GM12801 (cell line): ENCODE measurements around the gene MAP2K5.

Source experiments
- TF ChIP-seq, protein P1 (sequence below): IDR thresholded peaks from one replicate; pipeline ENCODE4 v1.5.1; 2011; ENCODE audit warnings: control low read depth; ENCODE audit not compliant: insufficient read length; ENCODE audit errors: extremely low read depth

Gene MAP2K5

GRCh38 chr15:67813104-67813634 lies 270.7 kb downstream of the MAP2K5 start:
- TF ChIP-seq, protein P1, sequence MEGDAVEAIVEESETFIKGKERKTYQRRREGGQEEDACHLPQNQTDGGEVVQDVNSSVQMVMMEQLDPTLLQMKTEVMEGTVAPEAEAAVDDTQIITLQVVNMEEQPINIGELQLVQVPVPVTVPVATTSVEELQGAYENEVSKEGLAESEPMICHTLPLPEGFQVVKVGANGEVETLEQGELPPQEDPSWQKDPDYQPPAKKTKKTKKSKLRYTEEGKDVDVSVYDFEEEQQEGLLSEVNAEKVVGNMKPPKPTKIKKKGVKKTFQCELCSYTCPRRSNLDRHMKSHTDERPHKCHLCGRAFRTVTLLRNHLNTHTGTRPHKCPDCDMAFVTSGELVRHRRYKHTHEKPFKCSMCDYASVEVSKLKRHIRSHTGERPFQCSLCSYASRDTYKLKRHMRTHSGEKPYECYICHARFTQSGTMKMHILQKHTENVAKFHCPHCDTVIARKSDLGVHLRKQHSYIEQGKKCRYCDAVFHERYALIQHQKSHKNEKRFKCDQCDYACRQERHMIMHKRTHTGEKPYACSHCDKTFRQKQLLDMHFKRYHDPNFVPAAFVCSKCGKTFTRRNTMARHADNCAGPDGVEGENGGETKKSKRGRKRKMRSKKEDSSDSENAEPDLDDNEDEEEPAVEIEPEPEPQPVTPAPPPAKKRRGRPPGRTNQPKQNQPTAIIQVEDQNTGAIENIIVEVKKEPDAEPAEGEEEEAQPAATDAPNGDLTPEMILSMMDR, result no peak

DNA sequence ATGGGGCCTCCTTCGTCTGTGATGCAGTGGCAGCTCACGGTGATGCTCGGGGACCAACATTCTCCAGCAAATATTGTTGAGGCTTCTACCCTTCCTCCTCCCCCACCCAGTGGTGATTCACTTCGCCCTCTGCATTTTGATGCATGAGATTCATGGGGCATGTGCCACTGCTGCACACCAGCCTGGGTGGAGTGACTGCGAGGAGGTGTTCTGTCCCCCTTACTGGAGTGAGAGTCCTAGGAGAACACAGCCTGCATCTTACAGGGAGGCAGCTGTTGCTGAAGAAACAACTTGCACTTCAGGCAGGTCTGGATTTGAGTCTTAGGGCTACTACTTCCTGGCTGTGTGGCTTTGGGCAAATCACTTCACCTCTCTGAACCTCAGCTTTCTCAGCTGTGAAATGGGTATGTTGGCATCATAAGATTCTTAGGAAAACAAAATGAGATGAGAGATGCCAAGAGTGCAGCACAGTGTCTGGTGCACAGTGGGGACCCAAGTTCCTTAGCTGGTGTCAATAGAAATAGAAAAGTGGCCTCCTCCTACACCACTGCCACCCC lies 272.6 kb downstream of the MAP2K5 start:
- TF ChIP-seq, protein P1, result no peak

DNA sequence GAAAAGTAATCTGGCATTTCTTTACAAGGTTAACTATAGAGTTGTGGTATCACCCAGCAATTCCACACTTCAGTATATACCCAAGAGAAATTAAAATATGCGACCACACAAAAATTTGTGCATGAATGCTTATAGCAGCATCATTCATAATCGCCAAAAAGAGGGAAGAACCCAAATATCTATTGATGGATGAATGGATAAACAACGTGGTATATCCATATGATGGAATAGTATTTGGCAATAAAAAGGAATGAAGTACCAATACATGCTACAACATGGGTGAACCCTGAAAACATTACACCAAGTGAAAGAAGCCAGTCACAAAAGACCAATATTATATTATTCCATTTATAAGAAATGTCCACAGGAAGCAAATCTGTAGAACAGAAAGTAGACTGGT lies 274.2 kb downstream of the MAP2K5 start:
- TF ChIP-seq, protein P1, result no peak

GRCh38 chr15:67818464-67818863 lies 276.0 kb downstream of the MAP2K5 start:
- TF ChIP-seq, protein P1, result no peak

- TF ChIP-seq, protein P1, result no peak
Observed at GRCh38 chr15:67819636-67820035, 277.1 kb downstream of the MAP2K5 start.

DNA sequence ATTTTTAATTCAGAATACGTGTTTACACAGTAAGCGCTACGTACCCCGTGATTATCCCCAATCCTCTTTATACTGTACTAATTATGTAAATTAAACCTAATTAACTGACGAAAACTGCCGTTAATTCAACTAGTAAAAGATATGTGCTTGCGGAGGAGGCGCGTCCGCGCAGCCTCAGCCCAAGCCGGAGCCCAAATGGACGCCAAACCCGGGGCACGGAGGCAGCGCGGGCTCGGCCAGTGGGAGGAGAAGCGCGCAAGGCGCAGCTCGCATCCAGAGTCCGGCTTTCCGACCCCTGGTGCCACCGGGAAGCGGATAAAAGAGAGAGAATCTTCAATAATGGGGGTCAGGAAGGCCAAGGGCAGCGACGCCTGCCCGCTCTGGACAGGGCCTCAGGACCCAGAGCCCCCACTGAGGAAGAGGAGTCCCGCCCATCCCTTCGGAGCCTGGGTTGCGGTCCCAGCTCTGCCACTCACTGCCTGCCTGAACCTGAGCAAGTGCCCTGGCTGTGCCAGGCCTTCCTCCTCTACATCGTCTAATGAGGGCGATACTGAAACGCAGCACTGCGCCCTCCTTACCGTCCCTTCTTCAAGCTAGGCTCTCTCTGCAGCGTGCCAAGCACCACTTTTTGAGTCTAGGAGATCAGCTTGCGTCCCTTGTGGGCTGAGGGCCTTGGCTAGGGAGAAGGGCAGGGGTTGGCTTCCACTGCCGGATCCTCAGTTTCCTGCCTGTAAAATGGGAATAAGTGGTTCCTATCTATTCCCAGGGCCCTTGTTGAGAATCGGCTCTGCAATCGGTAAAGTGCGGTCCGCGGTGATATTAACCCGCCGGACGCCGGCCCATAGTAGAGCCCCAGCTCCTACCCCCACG lies 277.9 kb downstream of the MAP2K5 start:
- TF ChIP-seq, protein P1, result no peak

GRCh38 chr15:67820992-67821783 lies 278.7 kb downstream of the MAP2K5 start:
- TF ChIP-seq, protein P1, result no peak
